Measurements from ENCODE around the gene HSPB6.

HSPB6 gene

DNA sequence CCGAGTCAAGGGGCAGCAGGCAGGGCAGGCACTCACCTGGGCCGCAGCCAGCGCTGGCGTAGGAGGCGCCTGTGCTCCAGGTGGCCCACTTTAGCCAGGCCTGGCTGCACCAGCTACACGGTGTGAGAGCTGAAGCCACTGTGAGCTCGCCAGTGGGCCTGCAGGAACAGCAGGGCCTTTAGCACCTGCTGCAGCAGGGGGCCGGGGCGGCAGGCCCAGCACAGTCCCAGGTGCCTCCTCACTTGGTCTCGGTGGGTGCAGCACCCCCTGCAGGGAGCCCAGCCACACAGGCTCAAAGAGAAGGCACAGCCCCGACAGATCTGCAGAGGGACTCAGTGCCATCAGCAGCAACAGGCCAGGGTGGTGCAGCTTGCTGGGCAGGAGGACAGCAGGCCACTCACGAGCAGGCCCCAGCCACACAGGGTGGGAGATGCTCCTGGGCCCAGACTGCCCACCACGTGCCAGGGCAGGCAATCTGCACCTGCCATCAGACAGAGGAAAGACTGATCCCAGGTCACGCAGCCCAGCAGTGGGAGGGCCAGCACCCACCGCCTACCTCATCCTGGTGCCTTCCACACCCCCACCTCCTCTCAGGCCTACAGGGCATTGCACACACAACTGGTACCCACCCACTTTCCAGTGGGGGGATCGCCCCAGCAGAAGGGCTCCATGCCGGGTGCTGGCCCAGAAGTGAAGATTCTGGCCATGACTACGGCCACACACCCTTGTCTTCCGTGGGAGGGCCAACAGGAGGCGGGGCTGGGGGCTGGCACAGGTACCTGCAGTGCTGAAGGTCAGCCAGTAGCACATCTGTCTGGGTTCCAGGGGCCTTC lies 34.4 kb upstream of the HSPB6 start:
- no peak for TF ChIP-seq JUND (IDR thresholded peaks at IDR 0.05; ENCODE audit: low read depth)
- in situ Hi-C loops (cut with HindIII; ENCODE audit: low pct_unique_long_range_greater_than_20kb, low sequenced_read_pairs), result no loop called here
- DNase-seq (ENCODE audit: low read depth in 1 of 2, low spot score in 1 of 2), result no peak

GRCh38 chr19:35789978-35790944 lies 33.4 kb upstream of the HSPB6 start:
- DNase-seq (ENCODE audit: low read depth in 1 of 2, low spot score in 1 of 2), result no peak
- in situ Hi-C loops (cut with HindIII; ENCODE audit: low pct_unique_long_range_greater_than_20kb, low sequenced_read_pairs), result no loop called here
- TF ChIP-seq JUND (IDR thresholded peaks at IDR 0.05; ENCODE audit: low read depth), result no peak

DNA sequence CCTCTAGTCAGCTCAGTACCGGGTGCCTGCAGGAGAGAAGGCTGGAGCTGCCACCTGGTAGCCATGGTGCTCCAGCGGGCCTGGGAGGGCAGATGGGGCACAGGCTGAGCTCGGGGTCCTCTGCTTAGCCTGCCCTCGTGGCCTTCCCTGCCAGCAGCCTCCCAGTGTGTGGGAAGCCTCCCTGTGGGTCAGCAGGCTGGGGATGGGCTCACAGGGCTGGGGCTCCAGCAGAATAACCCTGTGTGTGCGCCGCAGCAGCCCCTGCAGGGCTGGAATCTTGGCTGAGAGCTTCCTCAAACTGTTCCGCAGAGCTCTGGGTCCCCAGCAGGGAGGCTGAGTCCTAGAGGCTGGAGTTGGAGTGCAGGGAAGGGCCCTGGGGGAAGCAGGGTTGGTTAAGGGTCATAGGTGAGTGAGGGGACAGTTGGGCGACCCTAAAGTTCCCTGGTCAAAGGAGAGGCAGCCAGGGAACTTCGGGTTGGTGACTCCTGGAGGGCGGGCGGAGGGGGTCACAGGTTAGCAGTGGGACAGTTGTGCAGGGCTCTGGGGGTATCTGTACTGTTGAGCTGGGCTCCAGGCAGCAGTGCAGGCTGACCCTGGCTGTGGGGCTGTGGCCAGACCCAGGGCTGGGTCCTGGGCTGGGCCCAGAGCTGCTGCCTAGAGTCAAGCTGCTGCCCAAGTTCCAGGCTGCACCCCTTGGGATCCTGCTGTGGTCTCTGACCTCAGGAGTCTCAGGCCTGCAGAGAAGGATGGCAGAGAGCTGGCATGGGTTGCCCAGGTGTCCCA lies 32.6 kb upstream of the HSPB6 start:
- no peak for TF ChIP-seq JUND (IDR thresholded peaks at IDR 0.05; ENCODE audit: low read depth)
- no peak for DNase-seq (ENCODE audit: low read depth in 1 of 2, low spot score in 1 of 2)
- in situ Hi-C loops (cut with HindIII; ENCODE audit: low pct_unique_long_range_greater_than_20kb, low sequenced_read_pairs), result no loop called here

GRCh38 chr19:35788205-35788960 lies 31.6 kb upstream of the HSPB6 start:
- in situ Hi-C loops (cut with HindIII; ENCODE audit: low pct_unique_long_range_greater_than_20kb, low sequenced_read_pairs), result no loop called here
- no peak for DNase-seq (ENCODE audit: low read depth in 1 of 2, low spot score in 1 of 2)

DNA sequence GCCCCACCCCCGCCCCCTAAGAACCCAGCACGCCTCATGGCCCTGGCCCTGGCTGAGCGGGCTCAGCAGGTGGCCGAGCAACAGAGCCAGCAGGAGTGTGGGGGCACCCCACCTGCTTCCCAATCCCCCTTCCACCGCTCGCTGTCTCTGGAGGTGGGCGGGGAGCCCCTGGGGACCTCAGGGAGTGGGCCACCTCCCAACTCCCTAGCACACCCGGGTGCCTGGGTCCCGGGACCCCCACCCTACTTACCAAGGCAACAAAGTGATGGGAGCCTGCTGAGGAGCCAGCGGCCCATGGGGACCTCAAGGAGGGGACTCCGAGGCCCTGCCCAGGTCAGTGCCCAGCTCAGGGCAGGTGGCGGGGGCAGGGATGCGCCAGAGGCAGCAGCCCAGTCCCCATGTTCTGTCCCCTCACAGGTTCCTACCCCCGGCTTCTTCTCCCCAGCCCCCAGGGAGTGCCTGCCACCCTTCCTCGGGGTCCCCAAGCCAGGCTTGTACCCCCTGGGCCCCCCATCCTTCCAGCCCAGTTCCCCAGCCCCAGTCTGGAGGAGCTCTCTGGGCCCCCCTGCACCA lies 30.5 kb upstream of the HSPB6 start:
- TF ChIP-seq JUND (IDR thresholded peaks at IDR 0.05; ENCODE audit: low read depth), result no peak
- in situ Hi-C loops (cut with HindIII; ENCODE audit: low pct_unique_long_range_greater_than_20kb, low sequenced_read_pairs), result no loop called here
- no peak for DNase-seq (ENCODE audit: low read depth in 1 of 2, low spot score in 1 of 2)

More at GRCh38 chr19:35788205-35788960, 31.6 kb upstream of the HSPB6 start:
- no peak for TF ChIP-seq JUND (IDR thresholded peaks at IDR 0.05; ENCODE audit: low read depth)

- DNase-seq (ENCODE audit: low read depth in 1 of 2, low spot score in 1 of 2), result no peak
- in situ Hi-C loops (cut with HindIII; ENCODE audit: low pct_unique_long_range_greater_than_20kb, low sequenced_read_pairs), result no loop called here
- TF ChIP-seq JUND (IDR thresholded peaks at IDR 0.05; ENCODE audit: low read depth), result no peak
Measured at GRCh38 chr19:35786299-35787160, 29.7 kb upstream of the HSPB6 start.

DNA sequence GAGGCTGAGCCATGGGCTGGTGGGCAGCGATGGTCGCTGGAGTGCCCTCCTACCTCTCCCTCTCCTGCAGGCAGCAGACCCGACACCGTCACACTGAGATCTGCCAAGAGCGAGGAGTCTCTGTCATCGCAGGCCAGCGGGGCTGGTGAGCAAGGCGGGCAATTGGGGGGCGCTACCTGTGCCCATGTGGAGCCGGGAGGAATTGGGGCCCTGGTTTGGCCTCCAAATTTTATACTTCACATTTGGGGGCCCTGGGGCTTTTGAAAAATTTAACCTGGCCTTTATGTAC lies 28.5 kb upstream of the HSPB6 start:
- in situ Hi-C loops (cut with HindIII; ENCODE audit: low pct_unique_long_range_greater_than_20kb, low sequenced_read_pairs), result no loop called here
- no peak for DNase-seq (ENCODE audit: low read depth in 1 of 2, low spot score in 1 of 2)
- TF ChIP-seq JUND (IDR thresholded peaks at IDR 0.05; ENCODE audit: low read depth), result no peak

- no peak for TF ChIP-seq JUND (IDR thresholded peaks at IDR 0.05; ENCODE audit: low read depth)
- in situ Hi-C loops (cut with HindIII; ENCODE audit: low pct_unique_long_range_greater_than_20kb, low sequenced_read_pairs), result no loop called here
- DNase-seq (ENCODE audit: low read depth in 1 of 2, low spot score in 1 of 2), result no peak
Measured at GRCh38 chr19:35784503-35785338, 27.9 kb upstream of the HSPB6 start.

GRCh38 chr19:35783469-35784434 lies 26.9 kb upstream of the HSPB6 start:
- no peak for DNase-seq (ENCODE audit: low read depth in 1 of 2, low spot score in 1 of 2)
- no peak for TF ChIP-seq JUND (IDR thresholded peaks at IDR 0.05; ENCODE audit: low read depth)
- in situ Hi-C loops (cut with HindIII; ENCODE audit: low pct_unique_long_range_greater_than_20kb, low sequenced_read_pairs), result no loop called here
